DMS114 treated with DMSO at 0.1 percent for 48 hours (cell line): ENCODE data around the gene XIAP.
"Not testable (repeated sequence)": the region's sequence is repeated elsewhere in the genome, so short reads cannot be mapped to it uniquely, and the experiment has no call there.

Experiments used
- DNase-seq: peaks from one replicate; lab custom pipeline; 2025; ENCODE audit not compliant: unreplicated experiment; lab: John Stamatoyannopoulos, UW

The XIAP gene

DNA sequence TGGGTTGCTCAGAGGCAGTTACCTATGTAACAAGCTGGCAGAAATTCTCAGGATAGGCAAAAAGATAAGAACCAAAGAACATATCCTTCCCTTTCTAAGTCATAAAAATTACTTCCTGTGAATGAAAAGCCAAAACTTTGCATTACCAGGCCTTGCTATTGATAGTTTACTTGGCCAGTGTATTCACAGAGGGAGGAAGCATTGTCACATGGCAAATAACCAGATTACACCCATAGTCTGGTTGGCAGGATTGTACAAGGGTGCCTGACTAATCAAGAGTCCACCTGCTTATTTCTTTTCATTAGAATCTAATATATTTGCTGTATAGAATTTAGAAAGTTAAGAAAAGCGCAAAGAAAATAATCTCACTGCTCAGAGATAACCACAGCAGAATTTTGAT lies 14.1 kb downstream of the XIAP start:
- DNase-seq: no peak

DNA sequence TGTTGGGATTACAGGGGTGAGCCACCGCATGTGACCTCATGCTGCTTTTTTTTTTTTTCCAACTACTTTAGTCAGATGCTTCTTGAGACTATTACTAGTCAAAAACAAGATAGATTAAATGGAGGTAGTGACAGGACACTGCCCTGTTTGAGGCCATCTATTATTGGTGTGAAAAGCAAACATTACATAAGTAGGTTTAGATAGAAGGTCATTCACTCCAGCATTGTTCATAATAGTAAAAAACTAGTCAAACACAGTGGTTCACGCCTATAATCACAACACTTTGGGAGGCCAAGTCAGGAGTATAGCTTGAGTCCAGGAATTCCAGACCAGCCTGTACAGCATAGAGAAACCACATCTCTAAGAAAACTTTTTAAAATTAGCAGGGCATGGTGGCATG lies 16.3 kb downstream of the XIAP start:
- no peak for DNase-seq

GRCh38 chrX:123876844-123877243 lies 17.0 kb downstream of the XIAP start:
- no peak for DNase-seq

DNA sequence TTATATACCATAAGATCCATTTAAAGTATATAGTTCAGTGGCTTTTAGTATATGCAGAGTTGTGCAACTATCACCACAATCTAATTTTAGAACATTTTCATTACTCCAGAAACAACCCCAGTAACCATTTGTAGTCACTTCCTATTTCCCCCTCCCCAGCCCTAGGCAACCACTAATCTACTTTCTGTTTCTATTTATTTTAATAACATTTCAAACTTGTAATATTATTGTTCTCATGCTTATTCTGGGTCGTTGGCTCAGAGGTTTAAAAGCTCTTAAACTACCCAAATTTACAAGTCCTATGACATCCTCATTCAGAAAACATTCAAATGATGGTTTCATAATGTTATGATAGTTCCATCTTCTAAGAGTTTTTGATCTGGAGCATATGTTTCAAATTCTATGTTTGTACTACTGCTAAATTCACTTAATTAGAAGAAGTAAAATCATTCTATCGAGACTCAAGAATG lies 18.4 kb downstream of the XIAP start:
- DNase-seq: no peak

DNA sequence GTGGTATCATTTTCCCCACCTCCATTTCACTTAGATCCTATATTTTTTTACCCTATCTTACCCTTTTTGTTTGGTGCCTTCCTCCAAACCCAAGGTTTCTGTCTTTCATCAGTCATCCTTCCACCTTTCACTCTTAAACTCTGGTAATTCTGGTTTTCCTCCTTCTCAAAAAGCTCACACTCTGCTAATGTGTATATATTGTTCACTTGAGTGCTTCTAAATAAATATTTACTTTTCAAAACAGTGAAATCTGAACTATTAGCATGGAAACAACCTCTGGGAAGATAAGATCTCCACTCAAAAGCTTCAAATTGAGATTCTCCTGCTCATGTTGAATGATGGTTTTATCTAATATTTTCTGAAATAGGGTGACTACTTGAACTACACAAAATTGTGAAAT lies 21.5 kb downstream of the XIAP start:
- no peak for DNase-seq

DNA sequence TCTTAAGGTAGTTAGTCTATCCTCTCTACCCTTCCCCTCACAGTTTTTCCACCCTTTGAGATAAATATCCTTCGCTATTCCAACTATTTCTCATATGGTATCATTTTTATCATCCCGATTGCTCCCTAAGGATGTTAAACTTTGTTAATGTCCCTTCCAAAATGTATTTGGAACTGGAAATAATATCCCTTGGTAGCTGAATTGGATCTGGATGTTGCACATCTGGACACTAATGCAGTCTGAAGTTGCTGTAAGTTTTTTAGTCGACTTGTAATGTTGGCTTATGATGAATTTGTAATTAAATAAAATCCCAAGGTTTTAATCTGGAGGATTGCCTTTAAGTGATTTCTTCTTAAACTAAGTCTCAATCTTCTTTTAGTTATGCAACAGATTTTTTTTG lies 22.5 kb downstream of the XIAP start:
- no peak for DNase-seq

- no peak for DNase-seq
These were observed 25.1 kb downstream of the XIAP start for GRCh38 chrX:123884809-123885408.

- DNase-seq: no peak
These were observed 39.8 kb downstream of the XIAP start for GRCh38 chrX:123899701-123900100.

- DNase-seq: not testable (repeated sequence)
These were observed 43.4 kb downstream of the XIAP start for GRCh38 chrX:123903261-123903660.

DNA sequence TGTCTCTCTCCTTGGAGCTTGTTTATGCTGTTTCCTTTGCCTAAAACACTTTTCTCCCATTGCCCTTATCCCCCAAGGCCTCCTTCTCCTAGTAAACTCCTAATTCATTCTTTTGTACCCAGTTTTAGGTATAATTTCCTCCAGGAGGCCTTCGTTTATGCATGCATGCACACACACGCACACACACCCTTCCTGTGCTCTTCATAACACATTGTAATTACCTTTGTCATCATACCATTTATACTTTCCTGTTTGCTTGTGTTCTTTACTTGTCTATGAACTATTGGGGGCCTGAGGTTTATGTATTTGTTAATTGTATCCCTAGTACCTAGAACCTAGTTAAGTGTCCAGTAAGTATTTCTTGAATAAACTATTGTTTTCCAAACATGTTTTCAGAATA lies 45.5 kb downstream of the XIAP start:
- no peak for DNase-seq

DNA sequence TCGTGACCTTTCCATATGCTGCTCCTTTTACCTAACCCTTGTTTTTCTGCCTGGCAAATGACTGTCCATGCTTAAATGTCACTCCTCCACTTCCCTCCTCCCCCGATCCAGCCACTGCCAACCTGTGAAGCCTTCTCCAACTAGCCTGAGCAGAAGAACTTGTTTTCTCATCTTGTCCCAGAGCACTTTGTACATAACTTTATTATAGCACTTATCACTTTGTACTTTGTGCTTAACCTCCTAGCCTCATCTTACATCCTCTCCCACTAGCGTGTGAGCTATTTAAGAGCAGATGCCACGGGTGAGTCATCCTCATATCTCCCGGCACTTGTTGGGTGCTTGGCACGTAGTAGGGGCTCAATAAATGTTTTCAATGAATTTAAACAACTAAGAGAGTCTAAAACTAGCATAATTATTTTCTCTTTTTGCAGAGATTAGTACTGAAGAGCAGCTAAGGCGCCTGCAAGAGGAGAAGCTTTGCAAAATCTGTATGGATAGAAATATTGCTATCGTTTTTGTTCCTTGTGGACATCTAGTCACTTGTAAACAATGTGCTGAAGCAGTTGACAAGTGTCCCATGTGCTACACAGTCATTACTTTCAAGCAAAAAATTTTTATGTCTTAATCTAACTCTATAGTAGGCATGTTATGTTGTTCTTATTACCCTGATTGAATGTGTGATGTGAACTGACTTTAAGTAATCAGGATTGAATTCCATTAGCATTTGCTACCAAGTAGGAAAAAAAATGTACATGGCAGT lies 46.9 kb downstream of the XIAP start:
- DNase-seq: no peak

DNA sequence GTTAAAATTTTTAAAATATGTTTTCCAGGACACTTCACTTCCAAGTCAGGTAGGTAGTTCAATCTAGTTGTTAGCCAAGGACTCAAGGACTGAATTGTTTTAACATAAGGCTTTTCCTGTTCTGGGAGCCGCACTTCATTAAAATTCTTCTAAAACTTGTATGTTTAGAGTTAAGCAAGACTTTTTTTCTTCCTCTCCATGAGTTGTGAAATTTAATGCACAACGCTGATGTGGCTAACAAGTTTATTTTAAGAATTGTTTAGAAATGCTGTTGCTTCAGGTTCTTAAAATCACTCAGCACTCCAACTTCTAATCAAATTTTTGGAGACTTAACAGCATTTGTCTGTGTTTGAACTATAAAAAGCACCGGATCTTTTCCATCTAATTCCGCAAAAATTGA lies 49.7 kb downstream of the XIAP start:
- no peak for DNase-seq

- no peak for DNase-seq
These were observed 57.2 kb downstream of the XIAP start for GRCh38 chrX:123917069-123917468.

DNA sequence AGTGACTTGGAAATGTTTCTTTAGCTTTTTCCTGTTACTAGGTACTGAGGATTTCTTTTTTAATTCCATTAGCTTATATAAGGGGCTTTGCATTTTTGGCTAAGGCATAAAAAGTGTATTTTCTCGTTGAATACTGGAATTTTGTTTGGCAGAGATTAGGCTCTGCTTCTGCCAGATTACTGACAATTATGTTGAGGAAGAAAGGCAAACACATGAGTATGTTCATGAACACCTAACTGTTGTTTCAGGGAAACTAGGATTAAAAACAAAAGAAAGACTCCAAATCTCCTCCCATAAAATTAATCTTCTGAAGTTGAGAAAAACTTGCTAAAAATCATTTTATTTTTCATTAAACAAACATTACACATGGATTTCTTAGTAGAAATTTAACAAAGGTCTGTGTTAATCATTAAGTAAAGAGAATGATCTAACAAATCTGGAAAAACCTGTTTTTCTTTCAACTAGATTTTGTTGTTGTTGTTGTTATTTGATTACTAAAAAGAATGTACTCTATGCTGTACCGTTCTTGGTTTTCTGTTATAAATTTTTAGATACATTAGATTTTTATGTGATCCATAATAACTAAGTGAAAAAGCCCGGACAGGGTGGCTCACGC lies 58.4 kb downstream of the XIAP start:
- no peak for DNase-seq

DNA sequence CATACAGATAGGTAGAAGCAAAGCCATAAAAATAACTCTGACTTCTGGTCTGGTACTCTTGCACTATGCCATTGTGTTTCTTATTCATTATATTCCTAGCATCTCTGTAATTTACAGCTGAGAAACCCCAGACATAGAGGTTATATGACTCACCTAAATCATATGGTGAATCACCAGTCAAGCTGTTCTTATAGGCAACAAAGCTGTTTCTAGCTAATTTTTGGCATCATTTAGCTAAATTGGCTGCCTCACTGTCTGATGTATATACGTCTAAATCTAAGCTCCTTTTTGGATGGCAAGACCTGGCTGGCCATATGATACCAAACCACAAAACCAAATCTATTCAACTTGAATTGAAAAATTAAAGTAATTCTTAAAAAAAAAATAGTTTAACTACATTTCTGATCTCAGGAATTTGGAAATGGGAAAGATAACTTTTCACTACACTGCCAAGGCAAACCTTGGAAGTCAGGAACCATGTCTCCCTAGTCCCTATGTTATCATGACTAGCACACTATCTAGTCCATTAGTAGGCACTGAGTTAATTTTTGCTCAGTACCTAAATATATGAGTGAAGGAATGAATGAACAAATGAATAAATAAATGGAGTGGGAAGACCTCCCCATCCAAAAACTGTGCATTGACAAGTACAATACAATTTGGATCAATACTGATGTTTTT lies 60.4 kb downstream of the XIAP start:
- no peak for DNase-seq

GRCh38 chrX:123923211-123923610 lies 63.4 kb downstream of the XIAP start:
- DNase-seq: no peak

- no peak for DNase-seq
These were observed 64.3 kb downstream of the XIAP start for GRCh38 chrX:123924186-123924585.

GRCh38 chrX:123927845-123928244 lies 68.0 kb downstream of the XIAP start:
- no peak for DNase-seq

DNA sequence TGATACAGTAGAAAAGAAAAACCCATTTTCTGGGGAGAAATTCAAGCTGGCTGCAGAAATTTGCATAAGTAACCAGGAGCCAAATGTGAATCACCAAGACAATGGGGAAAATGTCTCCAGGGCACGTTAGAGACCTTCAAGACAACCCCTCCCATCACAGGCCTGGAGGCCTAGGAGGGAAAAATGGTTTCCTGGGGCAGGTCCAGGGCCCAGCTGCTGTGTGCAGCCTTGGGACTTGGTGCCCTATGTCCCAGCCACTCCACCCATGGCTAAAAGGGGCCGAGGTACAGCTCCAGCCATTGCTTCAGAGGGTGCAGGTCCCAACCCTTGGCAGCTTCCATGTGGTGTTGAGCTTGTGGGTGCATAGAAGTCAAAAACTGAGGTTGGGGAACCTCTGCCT lies 72.2 kb downstream of the XIAP start:
- DNase-seq: not testable (repeated sequence)

DNA sequence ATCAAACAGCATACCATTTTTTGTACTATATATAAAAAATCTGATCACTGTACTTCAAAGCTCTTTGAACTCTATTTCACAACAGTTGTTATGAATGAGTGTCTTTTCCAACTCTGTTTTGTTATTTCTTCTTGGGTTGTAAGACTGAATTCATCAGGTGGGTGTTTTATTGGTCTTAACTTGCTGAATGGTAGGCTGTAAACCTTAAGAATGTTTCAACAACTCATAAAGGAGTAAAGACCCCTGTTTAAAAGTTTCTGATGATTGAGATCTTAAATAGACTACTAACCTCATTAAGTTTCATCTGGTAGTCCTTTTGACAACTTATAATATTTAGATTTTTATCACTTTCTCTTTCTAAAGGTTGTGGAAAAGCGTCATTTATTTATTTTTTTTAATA lies 83.2 kb downstream of the XIAP start:
- no peak for DNase-seq

DNA sequence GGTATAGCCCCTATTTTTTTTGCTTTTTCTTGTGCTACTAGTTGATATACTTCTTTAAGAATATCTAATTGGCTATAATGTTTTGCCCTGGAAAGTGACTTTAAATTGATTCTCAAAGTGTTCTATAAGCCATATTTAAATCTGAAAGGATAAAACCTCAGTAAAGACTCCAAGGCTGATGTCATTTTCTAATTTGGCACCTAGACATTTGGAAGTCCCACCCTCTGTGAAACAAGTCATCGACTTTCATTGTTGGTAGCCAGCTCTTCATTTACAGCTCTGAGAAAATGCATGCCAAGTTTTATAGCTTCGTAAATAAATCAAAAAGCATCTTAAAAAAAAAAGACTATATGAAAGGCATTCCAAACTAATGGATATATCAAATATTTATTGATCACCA lies 83.6 kb downstream of the XIAP start:
- no peak for DNase-seq

GRCh38 chrX:123949846-123950245 lies 90.0 kb downstream of the XIAP start:
- no peak for DNase-seq
